Measurements from ENCODE around the gene GLG1. TPM values are rescaled to one million over a fixed set of nuclear protein-coding genes. Genes with fewer than 3 reads are reported as not detected.
A peak's percentile ranks its signal among the peaks of the same experiment; 100 is the strongest.
"Not testable (repeated sequence)": the region's sequence is repeated elsewhere in the genome, so short reads cannot be mapped to it uniquely, and the experiment has no call there.

The GLG1 gene
- total and polyA plus RNA-seq, 12 donors = 31.6 to 146 (median 112) TPM

DNA sequence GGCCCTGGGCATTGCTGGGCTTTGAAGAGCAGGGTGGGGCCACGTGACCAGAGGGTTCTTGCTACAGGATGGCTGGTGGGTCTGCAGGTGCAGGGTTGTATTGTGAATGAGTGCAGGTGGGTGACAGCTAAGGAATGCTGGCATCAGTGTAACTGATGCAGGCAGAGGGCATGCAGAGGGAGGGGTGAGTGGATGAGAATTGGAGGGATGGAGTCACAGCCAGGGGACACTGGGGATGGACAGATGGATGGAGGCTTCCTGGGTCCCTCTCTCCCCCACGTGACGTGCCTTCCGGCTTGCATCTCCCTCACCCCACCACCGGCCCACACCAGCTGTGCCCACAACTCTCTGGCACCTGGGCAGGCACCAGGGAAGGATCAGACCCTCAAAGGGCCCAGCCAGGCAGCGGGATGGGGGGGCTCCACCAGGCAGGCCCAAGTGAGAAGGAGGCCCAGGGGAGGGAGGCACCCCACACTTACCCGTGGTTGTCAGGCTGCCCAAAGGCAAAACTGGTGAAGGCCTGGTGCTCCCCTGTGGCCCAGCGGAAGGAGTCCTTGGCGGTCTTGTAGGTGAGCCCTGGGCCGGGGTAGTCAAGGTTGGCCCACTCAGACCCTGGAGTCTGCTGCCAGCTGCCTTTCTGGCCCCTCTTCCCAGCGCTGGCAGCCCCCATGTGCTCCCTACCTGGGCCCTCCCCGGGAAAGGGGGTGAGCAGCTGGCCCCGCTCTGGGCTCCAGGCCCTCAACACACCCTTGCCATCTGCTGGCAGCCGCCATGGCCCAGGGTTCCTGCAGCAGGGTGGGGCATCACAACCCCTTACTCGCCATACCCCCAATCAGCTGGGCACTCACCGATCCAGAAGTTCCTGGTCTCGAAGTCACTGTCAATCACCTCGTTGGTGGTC lies 196.6 kb downstream of the GLG1 start:
- H3K27me3 ChIP-seq; H3K9me3 ChIP-seq (replicated peaks in 1 of 3); H3K27ac ChIP-seq; intact Hi-C loops (cut with DNase I); H3K4me3 ChIP-seq; H3K36me3 ChIP-seq (replicated peaks in 1 of 2); H3K4me1 ChIP-seq (replicated peaks in 1 of 2): not testable (repeated sequence)
- DNase-seq = peak in 1 of 7 donors; percentile 52
- WGBS, 4 donors = 80 to 94% (median 88%) methylated on average over 6 to 9 of the region's 18 CpGs

GRCh38 chr16:74409185-74409981 lies 197.5 kb downstream of the GLG1 start:
- H3K9me3 ChIP-seq (replicated peaks in 1 of 3); H3K27ac ChIP-seq; H3K27me3 ChIP-seq; intact Hi-C loops (cut with DNase I); H3K36me3 ChIP-seq (replicated peaks in 1 of 2); H3K4me3 ChIP-seq; H3K4me1 ChIP-seq (replicated peaks in 1 of 2): not testable (repeated sequence)
- DNase-seq = peak in 1 of 7 donors; percentile 44
- 90 to 91% methylated on average over 11 to 13 of the region's 15 CpGs; no CpG with 5 or more reads in 2 of the 4 donors for WGBS, 4 donors

- H3K36me3 ChIP-seq (replicated peaks in 1 of 2); H3K9me3 ChIP-seq (replicated peaks in 1 of 3); H3K27me3 ChIP-seq; H3K4me1 ChIP-seq (replicated peaks in 1 of 2); intact Hi-C loops (cut with DNase I): not testable (repeated sequence)
- H3K4me3 ChIP-seq = peak overlapping the region in 1 of 4 donors; percentile 49
- peak overlapping the region in 4 of 5 donors; percentile 53 to 85 (median 63) for H3K27ac ChIP-seq
- 19 to 48% (median 33%) methylated on average over 11 to 15 of the region's 23 CpGs for WGBS, 4 donors
- DNase-seq = peak in 5 of 7 donors; percentile 29 to 57 (median 39)
Measured at GRCh38 chr16:74407362-74407705, 199.6 kb downstream of the GLG1 start.

GRCh38 chr16:74406600-74407361 lies 200.1 kb downstream of the GLG1 start:
- H3K27ac ChIP-seq = peak overlapping the region in 4 of 5 donors; percentile 53 to 85 (median 63)

DNA sequence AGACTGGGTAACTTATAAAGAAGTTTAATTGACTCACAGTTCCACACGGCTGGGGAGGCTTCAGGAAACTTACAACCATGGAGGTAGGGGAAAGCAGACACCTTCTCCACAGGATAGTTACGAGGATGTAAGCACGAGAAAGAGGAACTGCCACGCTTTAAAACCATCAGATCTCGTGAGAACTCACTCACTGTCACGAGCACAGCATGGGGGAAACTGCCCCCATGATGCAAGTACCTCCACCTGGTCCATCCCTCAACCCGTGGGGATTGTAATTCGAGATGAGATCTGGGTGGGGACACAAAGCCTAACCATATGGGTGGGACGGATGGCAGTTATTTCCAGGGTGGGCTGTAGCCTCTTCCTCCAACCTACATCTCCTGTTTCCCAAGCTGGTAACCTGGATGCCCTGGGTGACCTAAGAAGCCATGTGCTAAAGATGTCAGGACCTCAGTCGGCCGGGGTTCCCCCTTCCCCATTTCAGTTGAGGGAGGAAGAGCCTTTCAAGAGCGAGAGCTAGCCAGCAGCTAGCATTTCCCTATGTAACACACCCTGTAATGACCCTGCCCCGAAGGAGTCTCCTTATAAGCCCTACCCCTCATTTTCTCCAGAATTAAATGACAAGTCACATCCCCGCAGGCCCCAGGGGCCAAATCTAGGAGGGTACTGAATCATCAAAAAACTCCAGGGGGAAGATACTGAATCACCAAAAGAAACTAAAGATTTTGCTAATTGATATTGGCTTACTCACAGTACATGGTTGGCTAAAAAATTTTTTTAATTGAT lies 202.6 kb downstream of the GLG1 start:
- H3K4me3 ChIP-seq; intact Hi-C loops (cut with DNase I); H3K9me3 ChIP-seq (replicated peaks in 1 of 3); H3K27me3 ChIP-seq; H3K36me3 ChIP-seq (replicated peaks in 1 of 2); H3K27ac ChIP-seq; H3K4me1 ChIP-seq (replicated peaks in 1 of 2): not testable (repeated sequence)
- peak in 1 of 7 donors; percentile 7 for DNase-seq
- WGBS, 4 donors = 68 to 75% (median 72%) methylated on average over 1 to 6 of the region's 14 CpGs

More at GRCh38 chr16:74406600-74407361, 200.1 kb downstream of the GLG1 start:
- 0 to 2% methylated on average over 7 to 24 of the region's 71 CpGs; no CpG with 5 or more reads in 2 of the 4 donors for whole genome bisulfite sequencing, 4 donors
- H3K9me3 ChIP-seq (replicated peaks in 1 of 3); H3K27me3 ChIP-seq; intact Hi-C loops (cut with DNase I); H3K4me1 ChIP-seq (replicated peaks in 1 of 2); H3K36me3 ChIP-seq (replicated peaks in 1 of 2): not testable (repeated sequence)
- H3K4me3 ChIP-seq = peak overlapping the region in 1 of 4 donors; percentile 49
- DNase-seq = peak in 5 of 7 donors; percentile 20 to 52 (median 31)

DNA sequence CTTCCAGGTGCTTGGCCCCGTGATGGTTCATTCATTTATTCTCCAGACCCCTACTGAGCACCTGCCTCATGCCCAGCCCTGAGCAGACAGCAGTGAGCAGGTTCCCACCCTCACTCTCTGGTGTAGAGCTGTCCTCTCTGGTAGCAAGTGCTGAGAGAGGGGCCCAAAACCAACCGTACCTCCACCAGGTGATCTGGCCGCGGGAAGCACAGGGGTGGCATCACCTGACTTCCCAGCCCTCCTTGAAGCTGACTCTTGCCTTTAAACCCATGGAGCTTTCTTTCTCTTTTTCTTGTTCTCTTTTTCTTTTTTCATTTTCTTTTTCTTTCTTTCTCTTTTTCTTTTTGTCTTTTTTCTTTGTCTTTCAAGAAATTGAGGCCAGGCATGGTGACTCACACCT lies 206.7 kb downstream of the GLG1 start:
- peaks cover 6 to 20% of the 10 kb centered on the region in 2 donors for H3K4me1 ChIP-seq (replicated peaks in 1 of 2)
- H3K9me3 ChIP-seq (replicated peaks in 1 of 3); DNase-seq; H3K27me3 ChIP-seq; H3K4me3 ChIP-seq; H3K27ac ChIP-seq; H3K36me3 ChIP-seq (replicated peaks in 1 of 2); intact Hi-C loops (cut with DNase I): not testable (repeated sequence)
- 88 to 93% (median 90%) methylated on average over 3 of the region's 4 CpGs for WGBS, 4 donors

GRCh38 chr16:74398212-74398895 lies 208.6 kb downstream of the GLG1 start:
- DNase-seq = peak in 5 of 7 donors; percentile 31 to 74 (median 56)
- H3K27me3 ChIP-seq; H3K36me3 ChIP-seq (replicated peaks in 1 of 2); H3K4me3 ChIP-seq; intact Hi-C loops (cut with DNase I); H3K9me3 ChIP-seq (replicated peaks in 1 of 3): not testable (repeated sequence)
- Histone ChIP-seq H3K27ac (peak overlapping the region in 4 of 5 donors; percentile 2 to 81 (median 48)), H3K4me1 (replicated peaks in 1 of 2) (peaks cover 6 to 20% of the 10 kb centered on the region in 2 donors)
- WGBS, 4 donors = 17 to 20% (median 19%) methylated on average over 4 to 11 of the region's 15 CpGs
